ENCODE measurements around the gene PHLDA3.

The PHLDA3 gene

DNA sequence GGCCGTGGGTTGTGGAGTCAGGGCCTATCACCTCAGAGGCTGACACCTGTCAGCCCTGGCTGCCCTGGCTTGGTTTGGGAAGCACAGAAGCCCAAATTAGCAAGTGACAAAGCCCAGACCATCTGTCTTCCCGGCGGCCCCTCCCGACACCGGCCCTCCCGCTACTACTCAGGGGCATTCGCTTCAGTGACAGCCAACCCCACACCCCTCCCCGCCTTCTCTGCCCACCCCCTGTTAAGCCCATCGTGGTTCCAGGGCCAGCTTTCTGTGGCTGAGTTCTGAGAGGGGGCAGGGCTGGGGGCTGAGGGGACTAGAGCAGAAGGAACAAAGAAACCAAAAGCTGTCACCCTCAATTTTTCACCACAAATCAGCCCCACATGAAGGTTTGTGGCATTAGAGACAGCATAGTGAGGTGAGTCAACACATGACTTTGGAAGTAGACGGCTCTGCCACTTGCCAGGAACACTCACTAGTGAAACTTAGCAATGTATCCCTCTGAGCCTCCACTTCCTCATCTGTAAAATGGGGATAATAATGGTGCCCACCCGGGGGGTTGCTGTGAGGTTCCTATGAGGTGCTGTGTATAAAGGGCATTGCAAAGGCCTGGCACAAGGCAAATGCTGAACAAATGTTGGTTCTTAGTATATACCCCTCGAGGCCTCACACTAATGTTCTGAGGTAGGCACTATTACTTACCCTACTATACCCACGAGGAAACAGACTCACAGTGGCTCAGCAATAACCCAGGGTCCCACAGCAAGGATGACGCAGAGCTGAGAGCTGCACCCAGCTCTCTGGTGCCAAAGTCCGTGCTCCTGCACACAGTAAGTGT, 42.3 kb downstream of the PHLDA3 start:
- no peak for DNase-seq

DNA sequence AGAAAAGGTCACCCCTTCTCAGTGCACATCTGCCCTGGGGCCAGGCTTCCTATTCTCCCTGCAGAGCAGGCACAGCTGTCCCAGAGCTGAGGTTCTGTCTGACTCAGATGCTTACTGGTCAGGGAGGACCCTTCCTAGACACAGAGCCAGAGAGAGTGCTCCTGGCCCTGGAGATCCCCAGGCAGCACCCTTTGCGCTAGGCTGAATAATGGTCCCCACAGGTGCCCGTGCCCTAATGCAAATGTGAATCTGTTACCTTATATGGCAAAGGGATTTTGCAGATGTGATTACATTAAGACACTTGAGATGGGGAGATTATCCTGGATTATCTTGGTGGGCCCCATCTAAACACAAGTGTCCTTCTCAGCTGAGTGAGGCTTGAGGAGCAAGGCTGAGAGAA, 44.8 kb downstream of the PHLDA3 start:
- DNase-seq: no peak

DNA sequence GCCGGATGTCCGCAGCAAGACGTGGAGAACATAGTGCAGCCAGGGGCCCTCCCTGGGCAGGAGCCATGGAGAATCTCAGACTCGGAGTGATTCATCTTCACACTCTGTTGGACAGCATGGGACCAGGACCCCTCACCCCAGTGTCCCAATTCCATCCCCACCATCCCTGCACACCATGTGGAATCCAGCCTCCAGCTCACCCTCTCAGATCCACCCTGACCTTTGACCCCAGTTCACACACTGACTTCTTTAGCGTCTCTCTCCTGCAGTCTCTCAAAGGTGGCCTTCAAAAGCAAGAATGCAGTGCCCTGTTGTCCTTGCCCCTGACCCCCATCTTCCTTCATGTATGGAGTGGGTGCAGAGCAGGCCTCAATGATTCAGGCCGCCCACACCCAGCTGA, 45.3 kb downstream of the PHLDA3 start:
- no peak for DNase-seq

DNA sequence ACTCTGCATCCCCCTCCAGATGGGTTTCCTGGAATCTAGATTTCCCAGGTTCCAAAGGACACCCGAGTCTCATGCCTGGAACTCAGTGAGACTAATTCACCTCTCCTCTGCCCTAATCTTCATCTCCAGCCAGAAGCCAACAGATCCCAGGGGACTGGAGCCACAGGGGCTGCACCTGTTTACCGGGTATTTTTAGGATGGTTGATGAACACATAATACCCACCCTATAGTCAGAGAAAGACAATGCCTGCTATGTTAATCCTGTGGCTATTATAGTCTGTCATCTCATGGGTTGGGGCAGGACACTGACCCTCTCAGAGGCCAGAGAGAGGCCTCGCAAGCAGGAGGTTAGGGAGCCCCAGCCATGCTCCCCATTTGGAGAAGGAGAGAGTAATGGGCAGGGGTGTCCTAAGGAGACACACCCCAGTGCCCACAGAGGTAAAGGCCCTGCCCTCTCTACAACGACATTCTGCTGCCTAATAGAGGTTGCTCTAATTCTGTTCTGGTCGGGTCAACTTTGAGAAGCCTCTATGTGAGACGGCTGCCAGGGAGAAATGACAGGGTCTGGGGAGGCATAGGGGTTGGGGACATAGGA, 46.5 kb downstream of the PHLDA3 start:
- no peak for DNase-seq

DNA sequence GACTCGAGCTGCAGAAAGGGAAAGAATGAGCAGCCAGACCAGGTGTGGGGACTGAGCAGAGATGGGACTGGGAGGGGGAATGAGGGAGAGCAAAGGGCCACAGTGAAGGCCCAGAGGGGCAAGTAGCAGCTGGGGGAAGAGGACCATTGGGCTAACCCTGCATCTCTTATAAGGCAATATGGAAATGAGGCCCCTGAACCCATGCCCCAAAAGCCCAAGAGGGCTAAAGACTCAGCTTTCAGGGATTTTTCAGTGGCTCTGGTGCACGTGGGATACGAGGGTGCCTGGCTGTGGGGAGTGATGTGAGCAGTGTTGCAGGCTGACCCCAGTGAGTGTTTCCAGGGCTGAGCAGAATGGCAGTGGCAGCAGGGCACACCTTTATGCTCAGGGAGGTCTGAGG, 47.0 kb downstream of the PHLDA3 start:
- no peak for DNase-seq

DNA sequence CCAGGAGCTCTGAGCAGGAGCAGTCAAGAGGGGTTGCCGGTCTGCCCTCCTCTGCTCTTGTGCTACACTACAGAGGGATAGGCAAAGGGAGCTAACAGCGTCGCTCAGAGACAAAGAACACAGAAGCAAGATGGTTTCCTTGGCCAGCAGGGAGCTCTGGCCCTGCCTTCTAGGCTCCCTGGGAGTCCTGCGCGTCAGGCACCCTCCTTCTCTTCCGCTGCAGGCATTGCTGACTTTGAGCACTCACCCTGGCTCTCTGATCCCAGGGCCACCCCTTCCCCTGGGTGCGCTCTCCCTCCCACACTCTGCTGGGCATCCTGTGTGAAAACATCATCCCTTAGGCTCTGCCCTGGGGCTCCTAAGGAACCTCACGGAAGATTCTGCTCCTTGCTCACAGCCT, 47.9 kb downstream of the PHLDA3 start:
- DNase-seq: no peak

DNA sequence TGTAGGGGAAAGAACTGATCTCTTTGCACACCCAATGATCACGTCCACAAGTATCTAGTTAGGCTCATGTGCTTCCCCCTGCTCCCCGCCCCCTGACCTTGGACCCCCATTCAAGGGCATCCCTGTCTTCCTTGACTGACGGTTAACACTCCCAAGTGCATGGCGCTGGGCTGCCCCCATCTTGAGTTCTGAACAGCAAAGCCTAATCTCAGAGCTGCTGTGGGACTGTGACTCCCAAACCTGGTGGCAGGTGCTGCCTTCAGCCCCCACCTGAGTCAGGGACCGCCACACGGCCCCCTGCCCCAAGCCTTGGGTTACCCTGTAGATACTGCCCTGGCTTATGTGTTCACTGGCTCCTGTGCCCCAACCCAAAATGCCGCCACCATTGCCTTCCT, 48.4 kb downstream of the PHLDA3 start:
- no peak for DNase-seq

DNA sequence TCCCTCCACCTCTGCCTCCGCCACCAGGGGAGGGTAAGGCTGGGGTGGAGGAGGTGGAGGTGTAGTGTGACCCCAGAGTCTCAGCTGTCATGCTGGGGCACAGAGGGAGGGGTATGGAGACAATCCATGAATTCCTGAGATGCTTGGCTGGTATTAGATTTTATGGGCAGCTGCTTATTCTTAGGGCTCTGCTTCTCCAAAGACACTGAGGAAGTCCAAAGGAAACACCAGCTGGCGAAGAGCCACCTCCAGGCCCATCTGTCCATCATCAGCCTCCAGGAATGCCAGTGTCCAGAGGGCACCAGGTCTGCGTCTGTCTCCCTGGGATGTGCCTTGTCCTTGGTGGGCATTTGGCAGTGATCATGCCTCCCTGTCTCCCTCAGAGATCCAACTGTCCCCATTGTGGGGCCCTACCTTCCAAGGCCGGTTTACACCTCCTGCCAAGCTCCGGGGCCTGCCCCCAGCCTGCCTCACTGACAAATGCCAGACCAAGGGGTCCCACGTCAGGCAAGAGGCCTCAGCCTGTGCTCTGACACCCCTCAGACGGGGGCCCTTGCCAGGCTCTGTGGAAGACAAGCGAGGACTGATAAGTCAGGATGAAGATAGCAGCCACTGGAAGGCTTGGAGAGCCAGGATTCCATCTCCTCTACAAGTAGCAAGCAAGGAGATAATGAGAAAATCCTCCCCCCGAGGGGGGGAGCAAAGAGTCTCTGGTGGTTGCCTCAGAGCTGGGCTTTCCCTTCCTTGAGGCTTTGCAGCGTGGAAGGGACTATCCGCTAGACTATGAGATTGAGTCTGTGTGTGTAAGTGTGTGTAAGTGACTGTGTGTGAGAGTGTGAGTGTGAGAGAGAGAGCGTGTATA, 49.0 kb downstream of the PHLDA3 start:
- DNase-seq: no peak

DNA sequence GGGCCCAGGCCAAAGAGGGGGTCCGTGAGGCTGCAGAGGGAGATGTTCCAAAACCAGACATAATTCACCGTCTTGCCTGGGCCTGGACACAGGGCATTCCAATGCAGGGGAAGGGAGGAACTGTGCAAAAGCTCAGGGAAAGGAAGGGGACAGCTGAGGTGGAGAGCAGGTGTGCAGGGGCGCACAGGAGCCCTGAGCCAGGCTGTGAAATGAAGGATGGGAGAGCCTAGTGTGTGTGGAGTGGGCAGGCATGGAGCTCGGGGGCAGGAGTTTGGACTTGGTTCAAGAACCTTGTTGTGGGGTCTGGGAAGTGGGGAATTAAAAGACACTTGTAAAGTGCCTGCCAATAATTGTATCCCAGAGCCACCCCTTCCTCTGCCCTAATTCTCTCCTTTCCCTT, 49.7 kb downstream of the PHLDA3 start:
- no peak for DNase-seq

DNA sequence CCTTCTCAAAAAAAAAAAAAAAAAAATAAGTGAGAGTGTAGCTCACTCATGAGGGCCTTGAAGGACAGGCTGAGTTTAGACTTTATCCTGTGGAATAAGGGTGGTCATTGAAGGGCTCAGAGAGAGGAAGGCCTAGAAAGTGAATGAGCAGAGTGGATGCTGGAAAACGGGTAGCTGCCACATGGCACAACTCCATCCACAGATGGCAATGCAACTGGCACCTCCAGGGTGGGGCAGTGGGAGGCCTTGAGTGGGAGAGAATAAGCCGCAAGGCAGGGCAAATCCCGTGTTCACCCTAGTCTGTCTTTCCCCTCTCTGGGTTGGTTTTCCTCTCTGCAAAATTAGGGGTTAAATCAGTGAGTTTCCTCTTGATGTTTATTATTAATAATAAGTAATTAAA, 50.5 kb downstream of the PHLDA3 start:
- DNase-seq: no peak
